GM12873 (cell line): ENCODE measurements around the gene HPCA.

Experiments used
- CTCF ChIP-seq: IDR thresholded peaks from 2 replicates; pipeline ENCODE4 v1.5.1; 2012; ENCODE audit warnings: low read depth, mild to moderate bottlenecking, moderate library complexity, low read length, control low read depth; ENCODE audit not compliant: insufficient read depth; ENCODE audit errors: missing control alignments

The HPCA gene

GRCh38 chr1:32892368-32893197 is 6.3 kb downstream of the HPCA start:
- TF ChIP-seq CTCF = peak; percentile 58

GRCh38 chr1:32893198-32894018 is 7.1 kb downstream of the HPCA start:
- TF ChIP-seq CTCF = no peak

GRCh38 chr1:32894019-32894600 is 7.8 kb downstream of the HPCA start:
- TF ChIP-seq CTCF = no peak

- no peak for TF ChIP-seq CTCF
Measured at GRCh38 chr1:32894681-32895080, 8.4 kb downstream of the HPCA start.

- TF ChIP-seq CTCF = no peak
Measured at GRCh38 chr1:32895325-32896215, 9.3 kb downstream of the HPCA start.

GRCh38 chr1:32896451-32896850 is 10.2 kb downstream of the HPCA start:
- no peak for TF ChIP-seq CTCF
